GM12891 (cell line): ENCODE results near the gene RDH13.

Source experiments
- PAX5 ChIP-seq: IDR thresholded peaks from 2 replicates; pipeline ENCODE4 v1.6.1; 2011; ENCODE audit warnings: low read length, moderate library complexity, mild to moderate bottlenecking; ENCODE audit not compliant: insufficient read depth, severe bottlenecking
- POLR2A ChIP-seq: IDR thresholded peaks from 2 replicates; pipeline ENCODE4 v1.6.1; 2011; ENCODE audit warnings: low read depth, low read length, control low read depth
- POLR2AphosphoS5 ChIP-seq: IDR thresholded peaks from 2 replicates; pipeline ENCODE4 v1.6.1; 2011; ENCODE audit warnings: low read depth, low read length, control low read depth

DNA sequence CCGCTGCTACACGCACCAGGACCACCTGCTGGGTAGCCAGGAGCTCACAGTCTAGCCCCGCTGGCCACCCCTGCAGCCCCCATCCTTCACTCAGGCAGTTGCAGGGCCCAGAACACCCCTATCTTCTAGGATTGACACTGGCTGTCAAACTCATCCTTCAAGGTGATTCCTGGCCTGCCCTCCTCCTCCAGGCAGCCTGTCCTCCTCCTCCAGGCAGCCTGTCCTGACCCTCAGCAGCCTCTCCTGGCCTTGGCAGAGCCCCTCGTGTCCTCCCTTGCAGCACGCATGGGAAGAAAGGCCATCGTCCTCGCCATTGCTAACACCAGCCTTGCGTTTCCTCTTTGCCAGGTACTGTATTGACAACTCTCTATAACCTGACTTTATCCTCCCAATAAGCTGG lies 9.0 kb upstream of the RDH13 start:
- TF ChIP-seq POLR2A (no peak), POLR2AphosphoS5 (no peak), PAX5 (no peak)
